ENCODE data around the gene ADCY1.
"Not testable (repeated sequence)": the region's sequence is repeated elsewhere in the genome, so short reads cannot be mapped to it uniquely, and the experiment has no call there.

Gene ADCY1

DNA sequence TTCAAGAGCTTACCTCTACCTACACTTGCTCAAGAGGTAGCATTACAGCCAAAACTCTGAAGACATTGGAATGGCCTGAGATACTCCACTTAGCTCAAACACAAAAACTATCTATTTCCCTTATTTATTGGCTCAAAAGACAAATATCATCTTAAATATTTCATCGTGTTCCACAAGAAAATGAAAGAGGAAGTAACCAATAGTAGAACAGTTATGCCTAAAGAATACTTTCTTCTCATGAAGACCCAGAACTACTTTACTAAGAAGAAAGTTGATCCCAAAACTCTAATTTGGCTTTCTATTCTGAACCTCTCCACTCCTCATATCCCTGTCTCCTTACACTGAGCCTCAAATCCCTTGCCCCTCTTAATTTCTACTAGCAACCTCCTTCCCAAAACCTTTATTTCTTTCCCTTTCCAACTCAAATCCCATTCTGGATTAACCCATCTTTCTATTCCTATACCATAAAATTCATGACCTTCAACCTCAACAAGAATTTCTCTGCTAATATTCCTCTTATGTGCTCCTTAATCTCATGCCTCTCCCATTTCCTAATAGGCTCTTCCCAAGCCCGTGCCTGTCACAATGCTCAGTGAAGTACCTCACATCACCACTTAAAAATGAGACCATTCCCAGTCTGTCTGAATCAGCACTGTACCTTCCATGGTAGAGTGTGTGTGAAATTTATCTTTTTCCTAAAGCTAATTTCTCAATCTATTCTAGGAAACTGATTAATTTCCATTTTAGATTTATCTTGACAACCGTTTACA is 188.2 kb downstream of the ADCY1 start:
- not testable (repeated sequence) for DNase-seq

DNA sequence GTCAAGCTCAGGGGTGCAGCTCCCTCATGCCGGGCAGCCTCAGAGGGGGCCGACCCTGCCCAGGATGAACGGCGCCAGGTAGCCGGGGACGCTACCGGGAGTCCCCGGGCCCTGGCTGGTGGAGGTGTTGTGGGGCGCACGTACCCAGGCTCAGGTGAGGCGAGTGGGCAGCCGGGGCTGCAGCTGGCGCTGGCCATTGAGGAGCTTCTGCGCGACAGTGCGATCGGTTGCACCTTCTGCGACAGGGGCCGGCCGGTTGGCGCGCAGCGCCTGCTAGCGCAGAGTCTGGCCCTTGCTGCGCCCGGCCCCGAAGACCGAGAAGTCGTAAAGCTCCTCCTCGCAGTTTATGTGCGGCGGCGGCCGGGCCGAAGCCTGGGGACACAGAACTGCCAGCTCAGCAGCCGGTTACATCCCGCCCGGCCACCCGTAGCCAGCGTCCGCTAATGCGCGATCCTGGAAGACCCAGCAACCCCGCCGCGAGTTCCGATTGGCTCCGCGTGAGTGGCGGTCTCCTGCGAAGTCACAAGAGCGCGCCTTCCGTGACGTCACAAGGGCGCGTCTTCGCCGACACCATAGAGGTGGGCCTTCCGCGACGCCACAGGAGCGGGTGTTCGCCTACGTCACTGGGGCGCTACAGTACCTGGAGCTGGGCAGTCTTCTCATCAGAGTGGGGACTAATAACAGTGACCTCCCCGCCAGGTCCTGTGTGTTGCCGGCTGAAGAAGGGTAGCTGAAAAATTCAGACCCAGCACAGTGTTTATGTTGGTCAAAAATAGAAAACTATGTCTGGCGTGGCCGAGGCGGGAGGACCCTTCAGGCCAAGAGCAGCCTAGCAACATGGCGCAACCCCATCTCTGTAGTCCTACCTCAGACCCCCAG is 194.6 kb downstream of the ADCY1 start:
- DNase-seq, result peak; percentile 79 to 96 (median 92)

DNA sequence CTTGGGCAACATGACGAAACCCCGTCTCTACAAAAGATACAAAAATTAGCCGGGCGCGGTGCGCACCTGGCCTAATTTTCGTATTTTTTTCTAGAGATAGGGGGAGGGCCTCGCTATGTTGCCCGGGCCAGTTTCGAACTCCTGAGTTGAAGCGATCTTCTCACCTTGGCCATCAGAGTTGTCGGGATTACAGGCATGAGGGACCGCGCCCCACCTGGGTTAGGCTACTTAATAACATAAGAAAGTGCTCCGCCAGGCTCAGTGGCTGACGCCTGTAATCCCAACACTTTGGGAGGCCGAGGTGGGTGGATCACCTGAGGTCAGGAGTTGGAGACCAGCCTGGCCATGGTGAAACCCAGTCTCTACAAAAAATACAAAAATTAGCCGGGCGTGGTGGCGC is 195.5 kb downstream of the ADCY1 start:
- not testable (repeated sequence) for DNase-seq

All from C1 segment of cervical spinal cord (tissue), 14 donors.